ENCODE results near the gene ZCCHC10. TPM values are rescaled to one million over a fixed set of nuclear protein-coding genes. Genes with fewer than 3 reads are reported as not detected.

ZCCHC10 gene
- 4.1 and 7.2 TPM in 2 replicates for total RNA-seq (2012; rRNA removed)
- 20.4 and 31.8 TPM in 2 replicates for polyA plus RNA-seq (2012; rRNA removed)
- polyA plus RNA-seq (2012; cell fraction: cytosol; rRNA removed), result 1.2 and 7.7 TPM in 2 replicates
- 0.55 and 6.4 TPM in 2 replicates for polyA plus RNA-seq (2012; cell fraction: nucleus; rRNA removed; ENCODE audit: low replicate concordance)
- percentile 67 among the genes with signal in this experiment for Bru-seq, nascent RNA
- BruChase-seq, experiment 1, labeled RNA remaining after a 6-hour chase, result percentile 72 among the genes with signal in this experiment
- percentile 60 among the genes with signal in this experiment for BruChase-seq, experiment 2, labeled RNA remaining after a 2-hour chase
- long read RNA-seq, transcript ZCCHC10-201 (4 exons, 2,178 nt), result major isoform, 7 of 13 reads
- long read RNA-seq, partial matches to known transcripts, result 0 of 13 reads
- long read RNA-seq, other reads (novel, unspliced or antisense), result 2 of 13 reads

GRCh38 chr5:133025804-133026663, at the start of gene ZCCHC10:
Gene ZCCHC10 (minus strand): TSS chr5:133026549. CDS start chr5:133026537, 12 bp downstream.
- peak within 1 kb of the TSS; percentile 69 for H3K18ac ChIP-seq (ENCODE audit: low read depth, low read length)
- no peaks in the 10 kb centered on the region for H3K4me1 ChIP-seq (ENCODE audit: control insufficient read depth, insufficient read depth, low read length)
- peak within 1 kb of the TSS; percentile 94 for H3K4me3 ChIP-seq (ENCODE audit: insufficient read depth, low read depth, low read length)
- in situ Hi-C loops (cut with MboI; ENCODE audit: low sequenced_read_pairs), result no loop called here
- H2BK20ac ChIP-seq (ENCODE audit: low read depth, low read length), result no peak within 1 kb of the TSS
- H2BK15ac ChIP-seq (ENCODE audit: low read depth, low read length), result no peak within 1 kb of the TSS
- peak within 1 kb of the TSS; percentile 89 for H3K9ac ChIP-seq (ENCODE audit: low read depth, low read length)
- peak within 1 kb of the TSS; percentile 73 for H2BK120ac ChIP-seq (ENCODE audit: low read depth, low read length)
- BruUV-seq (replicated peaks), result TSS peak; percentile 45
- peak within 1 kb of the TSS; percentile 98 for H2AFZ ChIP-seq (replicated peaks; ENCODE audit: low read length, poor library complexity)
- intact Hi-C loops (cut with micrococcal nuclease), result loop anchor here (2.0 kb wide), 2 partner anchors 25 to 63 kb away; partner anchors contain the start of gene AFF4
- peak; percentile 89 for DNase-seq
- H2BK5ac ChIP-seq (ENCODE audit: low read depth, low read length, poor library complexity, severe bottlenecking), result peak within 1 kb of the TSS; percentile 81
- H4K5ac ChIP-seq (ENCODE audit: low read depth, low read length), result peak within 1 kb of the TSS; percentile 76
- H3K9me3 ChIP-seq (ENCODE audit: control insufficient read depth, insufficient read depth, low read length), result no peaks in the 10 kb centered on the region
- no peaks in the 10 kb centered on the region for H4K20me1 ChIP-seq (ENCODE audit: insufficient read depth, low read length)
- H2AK5ac ChIP-seq (ENCODE audit: low read depth, low read length), result peak within 1 kb of the TSS; percentile 5
- peak within 1 kb of the TSS; percentile 93 for H3K14ac ChIP-seq (replicated peaks; ENCODE audit: low read depth, low read length)
- peak; percentile 99 for ATAC-seq (ENCODE audit: low read depth)
- H3K27me3 ChIP-seq (ENCODE audit: control insufficient read depth, insufficient read depth, low read length), result no peaks in the 10 kb centered on the region
- 0% methylated on average over 36 of the region's 53 CpGs; no CpG with 5 or more reads in 1 of the 2 experiments for whole genome bisulfite sequencing, 2 experiments (ENCODE audit: extremely low coverage in 2 of 2, insufficient read length in 1 of 2)
- dilution Hi-C loops (cut with HindIII; ENCODE audit: low sequenced_read_pairs, unreplicated experiment), result no loop called here
- H3K9me1 ChIP-seq (ENCODE audit: insufficient read depth, low read length), result peaks cover 4% of the 10 kb centered on the region; the same call in 1 of the 2 replicates
- CTCF ChIA-PET, result no interaction called here
- H2AK9ac ChIP-seq (replicated peaks; ENCODE audit: low read depth, low read length, poor library complexity), result peak within 1 kb of the TSS; percentile 96
- peak within 1 kb of the TSS; percentile 90 for H3K4me2 ChIP-seq (ENCODE audit: low read depth, low read length)
- peak within 1 kb of the TSS; percentile 67 to 95 for H4K8ac ChIP-seq (ENCODE audit: low read depth in 2 of 2, low read length in 2 of 2)
- H3K79me1 ChIP-seq (ENCODE audit: low read depth in 1 of 2, low read length in 2 of 2), result peaks cover 9 to 30% of the 10 kb centered on the region in 2 experiments
- peak within 1 kb of the TSS; percentile 85 for H4K91ac ChIP-seq (ENCODE audit: insufficient read depth, low read depth, low read length)
- H3K4ac ChIP-seq (ENCODE audit: low read depth, low read length), result peak within 1 kb of the TSS; percentile 78
- peak within 1 kb of the TSS; percentile 96 for H3K56ac ChIP-seq (ENCODE audit: extremely low read depth, insufficient read depth, low read length)
- POLR2A ChIA-PET (ENCODE audit: unreplicated experiment), result no interaction called here
- peak within 1 kb of the TSS; percentile 88 for H3K27ac ChIP-seq (ENCODE audit: insufficient read depth, low read length)
- H3K36me3 ChIP-seq (ENCODE audit: control insufficient read depth, insufficient read depth, low read length), result no peaks in the 10 kb centered on the region
- H3K23ac ChIP-seq (ENCODE audit: low read depth, low read length), result peak within 1 kb of the TSS; percentile 90
- TF ChIP-seq CEBPB (IDR thresholded peaks at IDR 0.05; ENCODE audit: low read depth, low read length) (no peak), USF2 (IDR thresholded peaks at IDR 0.05; ENCODE audit: low read depth, low read length) (no peak), FOS (IDR thresholded peaks at IDR 0.05; ENCODE audit: low read depth, low read length) (no peak), RAD21 (IDR thresholded peaks at IDR 0.05; ENCODE audit: low read length) (no peak; the same call in 1 of the 2 replicates), NFE2L2 (IDR thresholded peaks at IDR 0.05; ENCODE audit: low read depth, low read length) (no peak), POLR2A (IDR thresholded peaks at IDR 0.05; ENCODE audit: low read depth, low read length) (peak; percentile 95), BHLHE40 (IDR thresholded peaks at IDR 0.05; ENCODE audit: low read depth, low read length) (peak; percentile 83; the same call in 1 of the 2 replicates), RFX5 (IDR thresholded peaks at IDR 0.05; ENCODE audit: low read depth, low read length) (no peak), MAZ (IDR thresholded peaks at IDR 0.05; ENCODE audit: borderline replicate concordance, low read depth, low read length) (peak; percentile 77; the same call in 1 of the 2 replicates), MXI1 (IDR thresholded peaks at IDR 0.05; ENCODE audit: borderline replicate concordance, low read depth, low read length) (no peak), RCOR1 (IDR thresholded peaks at IDR 0.05; ENCODE audit: insufficient replicate concordance, low read length) (no peak), CHD1 (IDR thresholded peaks at IDR 0.05; ENCODE audit: low read depth, low read length) (no peak)
- TF ChIP-seq, protein P1, sequence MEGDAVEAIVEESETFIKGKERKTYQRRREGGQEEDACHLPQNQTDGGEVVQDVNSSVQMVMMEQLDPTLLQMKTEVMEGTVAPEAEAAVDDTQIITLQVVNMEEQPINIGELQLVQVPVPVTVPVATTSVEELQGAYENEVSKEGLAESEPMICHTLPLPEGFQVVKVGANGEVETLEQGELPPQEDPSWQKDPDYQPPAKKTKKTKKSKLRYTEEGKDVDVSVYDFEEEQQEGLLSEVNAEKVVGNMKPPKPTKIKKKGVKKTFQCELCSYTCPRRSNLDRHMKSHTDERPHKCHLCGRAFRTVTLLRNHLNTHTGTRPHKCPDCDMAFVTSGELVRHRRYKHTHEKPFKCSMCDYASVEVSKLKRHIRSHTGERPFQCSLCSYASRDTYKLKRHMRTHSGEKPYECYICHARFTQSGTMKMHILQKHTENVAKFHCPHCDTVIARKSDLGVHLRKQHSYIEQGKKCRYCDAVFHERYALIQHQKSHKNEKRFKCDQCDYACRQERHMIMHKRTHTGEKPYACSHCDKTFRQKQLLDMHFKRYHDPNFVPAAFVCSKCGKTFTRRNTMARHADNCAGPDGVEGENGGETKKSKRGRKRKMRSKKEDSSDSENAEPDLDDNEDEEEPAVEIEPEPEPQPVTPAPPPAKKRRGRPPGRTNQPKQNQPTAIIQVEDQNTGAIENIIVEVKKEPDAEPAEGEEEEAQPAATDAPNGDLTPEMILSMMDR (conservative IDR thresholded peaks at IDR 0.05; ENCODE audit: low read depth, low read length), result no peak
